MM.1S (cell line): ENCODE results near the gene RIPK4.

Experiments used
- DNase-seq: peaks from one replicate; pipeline ENCODE4 v3.0.0-alpha.2; 2015
- H2AFZ ChIP-seq: fragments of 300-600 bp; sonication (generic); 2 replicates; pipeline ENCODE4 v1.6.0; 2016; ENCODE audit warnings: antibody characterized with exemption, low read length
- H3F3A ChIP-seq: fragments of 300-600 bp; sonication (generic); 2 replicates; pipeline ENCODE4 v1.6.1; 2016; ENCODE audit warnings: mild to moderate bottlenecking, antibody characterized with exemption, low read length, moderate library complexity, mixed read lengths; ENCODE audit not compliant: insufficient read depth
- H3K27ac ChIP-seq: fragments of 300-600 bp; sonication (generic); 2 replicates; pipeline ENCODE4 v1.5.1; 2016; ENCODE audit warnings: mild to moderate bottlenecking, low read length
- H3K27me3 ChIP-seq: fragments of 300-600 bp; sonication (generic); replicated peaks from 2 replicates; pipeline ENCODE4 v1.6.0; 2016; ENCODE audit warnings: low read length; ENCODE audit not compliant: insufficient read depth
- H3K36me3 ChIP-seq: fragments of 300-600 bp; sonication (generic); replicated peaks from 2 replicates; pipeline ENCODE4 v1.6.1; 2016; ENCODE audit warnings: mild to moderate bottlenecking, low read length, mixed read lengths; ENCODE audit not compliant: insufficient read depth
- H3K4me1 ChIP-seq: fragments of 300-600 bp; sonication (generic); 2 replicates; pipeline ENCODE4 v1.6.1; 2016; ENCODE audit warnings: low read length, mixed read lengths
- H3K4me2 ChIP-seq: fragments of 300-600 bp; sonication (generic); 2 replicates; pipeline ENCODE4 v1.6.0; 2016; ENCODE audit warnings: low read depth, low read length
- H3K4me3 ChIP-seq: fragments of 300-600 bp; sonication (generic); 2 replicates; pipeline ENCODE4 v1.5.1; 2016; ENCODE audit warnings: low read length, mixed read lengths
- H3K79me2 ChIP-seq: fragments of 300-600 bp; sonication (generic); 2 replicates; pipeline ENCODE4 v1.6.1; 2016; ENCODE audit warnings: mixed run types, low read length, mixed read lengths
- H3K9ac ChIP-seq: fragments of 300-600 bp; sonication (generic); 2 replicates; pipeline ENCODE4 v1.6.1; 2016; ENCODE audit warnings: low read length, mixed read lengths
- H3K9me2 ChIP-seq: fragments of 300-600 bp; sonication (generic); replicated peaks from 2 replicates; pipeline ENCODE4 v1.6.1; 2016; ENCODE audit warnings: mild to moderate bottlenecking, low read length, mixed read lengths; ENCODE audit not compliant: insufficient read depth
- H3K9me3 ChIP-seq: fragments of 300-600 bp; sonication (generic); replicated peaks from 2 replicates; pipeline ENCODE4 v1.6.1; 2016; ENCODE audit warnings: mild to moderate bottlenecking, low read length, mixed read lengths; ENCODE audit not compliant: insufficient read depth
- H4K20me1 ChIP-seq: fragments of 300-600 bp; sonication (generic); 2 replicates; pipeline ENCODE4 v1.6.1; 2016; ENCODE audit warnings: mild to moderate bottlenecking, low read length, moderate library complexity, mixed read lengths; ENCODE audit not compliant: insufficient read depth
- CTCF ChIP-seq: fragments of 300-600 bp; sonication (generic); IDR thresholded peaks from 2 replicates; pipeline ENCODE4 v1.5.1; 2016; ENCODE audit warnings: antibody characterized with exemption, low read length, mixed read lengths
- EZH2 ChIP-seq: fragments of 300-600 bp; sonication (generic); optimal IDR thresholded peaks from 2 replicates; pipeline ENCODE3; 2017; ENCODE audit warnings: low read depth, mild to moderate bottlenecking, antibody characterized with exemption, low read length, mixed read lengths
- EZH2phosphoT487 ChIP-seq: fragments of 300-600 bp; sonication (generic); IDR thresholded peaks from 2 replicates; pipeline ENCODE4 v1.6.1; 2018; ENCODE audit warnings: antibody characterized with exemption, low read length

Gene RIPK4

GRCh38 chr21:41765973-41766882 lies 624 bp downstream of the RIPK4 start:
- no peak overlapping the region for H3K4me3 ChIP-seq
- no peaks in the 10 kb centered on the region for H3K79me2 ChIP-seq
- no peaks in the 10 kb centered on the region for H4K20me1 ChIP-seq
- no peaks in the 10 kb centered on the region for H3F3A ChIP-seq
- TF ChIP-seq CTCF (no peak), EZH2phosphoT487 (no peak), EZH2 (no peak)
- peaks cover 94% of the 10 kb centered on the region for H3K27me3 ChIP-seq
- no peak overlapping the region for H3K9ac ChIP-seq
- no peaks in the 10 kb centered on the region for H3K4me1 ChIP-seq
- DNase-seq: no peak
- H3K27ac ChIP-seq: no peak overlapping the region
- no peak overlapping the region for H2AFZ ChIP-seq
- H3K9me3 ChIP-seq: no peaks in the 10 kb centered on the region
- no peaks in the 10 kb centered on the region for H3K9me2 ChIP-seq
- no peak overlapping the region for H3K4me2 ChIP-seq
- no peaks in the 10 kb centered on the region for H3K36me3 ChIP-seq

- H3K27ac ChIP-seq: no peak overlapping the region
- no peak overlapping the region for H2AFZ ChIP-seq
- no peaks in the 10 kb centered on the region for H3F3A ChIP-seq
- H3K9me3 ChIP-seq: no peaks in the 10 kb centered on the region
- peaks cover 94% of the 10 kb centered on the region for H3K27me3 ChIP-seq
- no peaks in the 10 kb centered on the region for H3K4me1 ChIP-seq
- no peak overlapping the region for H3K9ac ChIP-seq
- no peaks in the 10 kb centered on the region for H3K36me3 ChIP-seq
- H3K9me2 ChIP-seq: no peaks in the 10 kb centered on the region
- H4K20me1 ChIP-seq: no peaks in the 10 kb centered on the region
- no peak overlapping the region for H3K4me2 ChIP-seq
- no peak for DNase-seq
- no peak overlapping the region for H3K4me3 ChIP-seq
- no peaks in the 10 kb centered on the region for H3K79me2 ChIP-seq
- no peak for TF ChIP-seq EZH2
- TF ChIP-seq CTCF: no peak
- TF ChIP-seq EZH2phosphoT487: no peak
These were observed 1.4 kb downstream of the RIPK4 start for GRCh38 chr21:41765420-41765821.

- Histone ChIP-seq H3K9ac (no peak overlapping the region), H3F3A (no peaks in the 10 kb centered on the region), H3K27ac (no peak overlapping the region), H3K9me2 (no peaks in the 10 kb centered on the region), H3K79me2 (no peaks in the 10 kb centered on the region), H3K4me2 (no peak overlapping the region), H3K4me3 (no peak overlapping the region), H4K20me1 (no peaks in the 10 kb centered on the region), H3K27me3 (peaks cover 94% of the 10 kb centered on the region), H3K4me1 (no peaks in the 10 kb centered on the region), H3K9me3 (no peaks in the 10 kb centered on the region), H2AFZ (no peak overlapping the region), H3K36me3 (no peaks in the 10 kb centered on the region)
- no peak for DNase-seq
- TF ChIP-seq EZH2 (no peak), CTCF (no peak), EZH2phosphoT487 (no peak)
These were observed 2.1 kb downstream of the RIPK4 start for GRCh38 chr21:41764558-41765419.
